HFF-Myc (cell line): Measurements from ENCODE around the gene SDK2.

ENCODE experiments used
- DNase-seq: peaks from one replicate; pipeline ENCODE4 v3.0.0-alpha.2; 2011; ENCODE audit warnings: low read depth; ENCODE audit errors: extremely low read depth
- H3K4me3 ChIP-seq: replicated peaks from 2 replicates; pipeline ENCODE4 v1.5.1; 2011; ENCODE audit warnings: low read depth, mild to moderate bottlenecking, control low read depth, low read length
- CTCF ChIP-seq: IDR thresholded peaks from 2 replicates; pipeline ENCODE4 v1.5.1; 2012; ENCODE audit warnings: mild to moderate bottlenecking, low read depth, low read length, control low read depth; ENCODE audit errors: missing control alignments

SDK2 gene

DNA sequence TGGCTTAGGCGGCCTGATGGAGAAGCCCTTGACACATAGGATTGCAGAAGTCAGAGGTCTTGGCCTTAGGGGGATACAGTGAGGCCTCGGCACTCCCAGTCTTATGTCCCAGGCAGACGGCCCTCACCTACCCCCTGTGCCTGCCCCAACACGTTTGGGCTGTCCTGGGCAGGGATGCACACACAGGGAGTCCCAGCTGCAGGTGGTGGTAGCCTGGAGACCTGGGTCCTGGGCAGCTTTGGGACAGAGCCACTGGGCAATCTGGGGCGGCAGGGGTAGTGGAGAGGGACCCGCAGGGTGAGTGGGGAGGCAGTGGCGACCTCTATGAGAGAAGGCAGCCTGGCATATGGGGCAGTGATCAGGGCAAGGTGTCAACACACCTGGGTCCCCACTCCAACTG lies 48.3 kb downstream of the SDK2 start:
- no peak overlapping the region for H3K4me3 ChIP-seq
- TF ChIP-seq CTCF = no peak
- no peak for DNase-seq

DNA sequence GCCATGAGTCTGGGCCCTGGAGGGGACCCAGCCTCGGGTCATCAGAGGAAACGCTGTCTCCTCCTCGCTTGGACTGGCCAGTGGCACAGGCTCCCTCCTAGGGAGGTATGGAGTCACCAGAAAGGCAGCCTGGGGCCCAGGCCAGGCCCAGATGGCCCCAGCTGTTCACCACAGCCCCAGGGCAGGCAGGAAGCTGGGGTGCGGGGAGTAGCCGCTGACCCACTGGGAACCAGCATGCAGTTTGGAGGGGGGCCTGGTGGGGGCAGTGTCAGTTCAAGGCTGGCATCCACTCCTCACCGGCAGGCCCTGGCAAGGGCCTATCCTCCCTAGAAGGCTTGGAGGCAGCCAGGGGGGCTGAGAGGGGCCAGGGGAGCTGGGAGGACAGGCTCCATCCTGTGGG lies 48.8 kb downstream of the SDK2 start:
- H3K4me3 ChIP-seq = no peak overlapping the region
- peak; percentile 34 for TF ChIP-seq CTCF
- DNase-seq = no peak

DNA sequence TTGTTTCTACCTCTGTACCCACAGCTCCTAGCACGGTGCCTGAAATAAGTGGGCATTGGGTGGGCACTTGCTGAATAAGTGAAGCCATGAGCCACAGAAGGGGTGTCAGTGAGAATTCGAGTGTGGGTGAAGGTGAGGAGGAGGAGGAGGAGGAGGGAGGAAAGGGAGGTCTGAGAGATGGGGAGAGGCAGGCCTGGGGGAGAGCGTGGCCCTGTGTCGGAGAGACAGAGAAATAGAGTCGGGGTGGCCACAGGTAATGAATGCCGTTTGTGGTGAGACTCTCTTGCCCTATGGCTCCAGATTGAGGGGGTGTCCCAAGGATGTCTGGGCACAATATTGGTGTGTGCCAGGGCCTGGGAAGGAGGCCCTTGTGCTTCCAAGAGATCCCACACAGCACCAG lies 49.2 kb downstream of the SDK2 start:
- no peak for DNase-seq
- no peak overlapping the region for H3K4me3 ChIP-seq
- no peak for TF ChIP-seq CTCF

DNA sequence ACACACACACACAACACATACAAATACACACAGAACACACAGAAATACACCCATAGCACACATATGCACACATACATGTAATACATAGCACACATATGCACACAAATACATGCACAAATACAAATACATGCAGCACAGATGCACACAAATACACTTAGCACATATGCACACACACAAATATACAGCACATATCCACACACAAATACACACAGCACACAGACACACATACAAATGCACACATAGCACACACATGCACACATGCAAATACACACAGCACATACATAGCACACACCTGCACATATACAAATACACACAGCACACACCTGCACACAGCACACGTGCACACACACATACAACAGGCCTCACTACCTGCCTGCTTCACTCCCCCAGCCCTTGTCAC lies 49.6 kb downstream of the SDK2 start:
- H3K4me3 ChIP-seq = no peak overlapping the region
- no peak for TF ChIP-seq CTCF
- no peak for DNase-seq

GRCh38 chr17:73594025-73594424 lies 50.2 kb downstream of the SDK2 start:
- DNase-seq = no peak
- TF ChIP-seq CTCF = no peak
- H3K4me3 ChIP-seq = no peak overlapping the region

DNA sequence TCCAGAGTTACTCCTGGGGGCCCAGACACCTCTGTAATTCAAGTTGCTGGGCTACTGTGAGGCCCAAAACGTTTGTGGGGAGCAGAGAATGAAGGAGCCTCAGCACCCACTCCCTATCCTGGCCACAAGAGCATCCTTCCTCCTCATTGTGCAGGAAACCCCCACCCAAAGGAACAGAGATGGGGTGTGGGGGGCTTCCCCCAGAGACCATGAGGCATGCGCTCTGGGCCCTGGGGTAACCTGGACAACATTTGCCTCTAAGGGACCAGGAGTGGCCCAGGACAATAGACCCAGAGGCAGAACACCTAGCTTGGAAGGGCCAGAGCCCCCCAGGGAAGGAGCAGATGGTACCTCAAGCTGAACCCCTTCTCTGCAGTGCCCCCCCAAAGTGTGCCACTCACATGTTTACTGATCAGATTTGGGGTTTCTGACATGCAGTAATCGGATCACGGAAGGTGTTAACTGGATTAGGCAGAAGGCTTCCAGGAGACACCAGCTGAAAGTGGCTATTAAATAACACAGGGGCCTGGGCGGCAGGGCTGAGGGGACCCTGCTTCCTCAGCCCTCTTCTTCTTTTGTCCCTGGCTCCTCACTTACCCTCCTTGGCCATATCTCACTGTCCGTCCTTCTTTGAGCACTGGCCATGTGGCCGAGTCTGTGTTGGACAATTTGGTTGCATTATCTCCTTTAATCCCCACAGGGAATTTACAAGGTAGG lies 50.8 kb downstream of the SDK2 start:
- no peak for DNase-seq
- H3K4me3 ChIP-seq = no peak overlapping the region

More for the DNA sequence above, 50.8 kb downstream of the SDK2 start:
- TF ChIP-seq CTCF = no peak
